Astrocyte (in vitro differentiated cells and primary cell): ENCODE data around the gene SNAPC4.

Experiments
- CTCF ChIP-seq: IDR thresholded peaks from 2 replicates; pipeline ENCODE4 v1.5.1; 2011; ENCODE audit warnings: low read depth, mild to moderate bottlenecking, inconsistent platforms, low read length, moderate library complexity; ENCODE audit not compliant: insufficient read depth
- EZH2 ChIP-seq: IDR thresholded peaks from 2 replicates; pipeline ENCODE4 v1.6.1; 2012; ENCODE audit warnings: mild to moderate bottlenecking, low read length, inconsistent platforms; ENCODE audit not compliant: insufficient read depth

- no peak for TF ChIP-seq CTCF
- no peak for TF ChIP-seq EZH2
These were observed 31.8 kb downstream of the SNAPC4 start for GRCh38 chr9:136368190-136368589.
